Keratinocyte (primary cell): Measurements from ENCODE around the gene NPC2.

Experiments
- EZH2 ChIP-seq: IDR thresholded peaks from one replicate; pipeline ENCODE4 v1.6.1; 2012; ENCODE audit warnings: inconsistent platforms, mild to moderate bottlenecking, low read length, moderate library complexity
- TF ChIP-seq, protein P1 (sequence below), 3 experiments: IDR thresholded peaks in 1 of 3; conservative IDR thresholded peaks in 1 of 3; optimal IDR thresholded peaks in 1 of 3; 2 replicates in 2 of 3; 3 replicates in 1 of 3; pipeline versions ENCODE3 to v1.5.1; 2011; ENCODE audit warnings: low read length in 3 of 3, mild to moderate bottlenecking in 3 of 3, moderate library complexity in 2 of 3, control low read depth in 1 of 3, inconsistent platforms in 1 of 3; ENCODE audit not compliant: insufficient read depth in 2 of 3; ENCODE audit errors: extremely low read depth in 1 of 3

DNA sequence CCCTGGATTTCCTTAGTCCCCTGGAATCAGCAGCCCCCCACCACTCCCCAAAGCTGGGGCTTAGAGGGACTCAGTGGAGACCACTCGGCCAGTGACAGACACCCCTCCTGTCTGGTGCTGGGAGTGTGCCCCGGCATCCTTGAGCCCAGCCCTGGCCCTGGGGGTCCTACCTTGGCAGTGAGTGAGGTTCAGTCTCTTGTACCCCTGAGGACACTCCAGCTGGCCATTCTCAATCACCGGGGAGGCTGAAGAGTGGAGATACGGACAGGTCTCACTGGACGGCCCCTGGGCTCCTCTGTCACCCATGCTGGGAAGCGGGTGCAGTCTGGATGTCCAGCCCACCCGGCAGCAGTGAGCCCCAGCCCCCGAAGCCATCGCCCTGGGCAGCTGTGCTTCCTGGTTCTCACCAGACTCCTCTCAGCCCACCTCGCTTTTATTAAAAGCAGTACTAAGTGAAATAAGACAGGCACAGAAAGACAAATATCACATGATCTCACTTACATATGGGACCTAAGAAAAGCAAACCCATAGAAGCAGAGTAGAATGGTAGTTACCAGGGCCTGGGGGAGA lies 42.7 kb upstream of the NPC2 start:
- TF ChIP-seq, protein P1, sequence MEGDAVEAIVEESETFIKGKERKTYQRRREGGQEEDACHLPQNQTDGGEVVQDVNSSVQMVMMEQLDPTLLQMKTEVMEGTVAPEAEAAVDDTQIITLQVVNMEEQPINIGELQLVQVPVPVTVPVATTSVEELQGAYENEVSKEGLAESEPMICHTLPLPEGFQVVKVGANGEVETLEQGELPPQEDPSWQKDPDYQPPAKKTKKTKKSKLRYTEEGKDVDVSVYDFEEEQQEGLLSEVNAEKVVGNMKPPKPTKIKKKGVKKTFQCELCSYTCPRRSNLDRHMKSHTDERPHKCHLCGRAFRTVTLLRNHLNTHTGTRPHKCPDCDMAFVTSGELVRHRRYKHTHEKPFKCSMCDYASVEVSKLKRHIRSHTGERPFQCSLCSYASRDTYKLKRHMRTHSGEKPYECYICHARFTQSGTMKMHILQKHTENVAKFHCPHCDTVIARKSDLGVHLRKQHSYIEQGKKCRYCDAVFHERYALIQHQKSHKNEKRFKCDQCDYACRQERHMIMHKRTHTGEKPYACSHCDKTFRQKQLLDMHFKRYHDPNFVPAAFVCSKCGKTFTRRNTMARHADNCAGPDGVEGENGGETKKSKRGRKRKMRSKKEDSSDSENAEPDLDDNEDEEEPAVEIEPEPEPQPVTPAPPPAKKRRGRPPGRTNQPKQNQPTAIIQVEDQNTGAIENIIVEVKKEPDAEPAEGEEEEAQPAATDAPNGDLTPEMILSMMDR (optimal IDR thresholded peaks at IDR 0.05 in 1 of 3, IDR thresholded peaks at IDR 0.05 in 1 of 3, conservative IDR thresholded peaks at IDR 0.05 in 1 of 3; ENCODE audit: extremely low read depth in 1 of 3, insufficient read depth in 2 of 3, low read length in 3 of 3): no peak
- TF ChIP-seq EZH2: no peak
